HG03097 (cell line): ENCODE data around the gene TFF2.

Source experiments
- ATAC-seq: cut with Tn5 transposase; IDR thresholded peaks from one replicate; pipeline ENCODE4 v1.9.1; 2021; ENCODE audit not compliant: unreplicated experiment, low FRiP score

Gene TFF2

GRCh38 chr21:42330380-42331371 lies 20.1 kb downstream of the TFF2 start:
- no peak for ATAC-seq

- no peak for ATAC-seq
Observed at GRCh38 chr21:42324896-42325295, 25.9 kb downstream of the TFF2 start.

GRCh38 chr21:42321845-42322244 lies 28.9 kb downstream of the TFF2 start:
- no peak for ATAC-seq

GRCh38 chr21:42321231-42321630 lies 29.6 kb downstream of the TFF2 start:
- ATAC-seq, result no peak

GRCh38 chr21:42320791-42321190 lies 30.0 kb downstream of the TFF2 start:
- no peak for ATAC-seq

- ATAC-seq, result no peak
Observed at GRCh38 chr21:42319851-42320572, 30.8 kb downstream of the TFF2 start.

GRCh38 chr21:42319376-42319775 lies 31.4 kb downstream of the TFF2 start:
- no peak for ATAC-seq

- ATAC-seq, result no peak
Observed at GRCh38 chr21:42317826-42318746, 32.7 kb downstream of the TFF2 start.

- no peak for ATAC-seq
Observed at GRCh38 chr21:42317341-42317741, 33.5 kb downstream of the TFF2 start.

GRCh38 chr21:42316891-42317290 lies 33.9 kb downstream of the TFF2 start:
- no peak for ATAC-seq

GRCh38 chr21:42315296-42315891 lies 35.4 kb downstream of the TFF2 start, which contains the start of gene TFF3:
TSS of gene TFF3 (minus strand) at chr21:42315409. CDS start at chr21:42315374, 35 bp downstream.
- no peak for ATAC-seq

GRCh38 chr21:42314616-42315295 lies 36.0 kb downstream of the TFF2 start:
- ATAC-seq, result no peak

- no peak for ATAC-seq
Observed at GRCh38 chr21:42313501-42313969, 37.3 kb downstream of the TFF2 start.

- ATAC-seq, result no peak
Observed at GRCh38 chr21:42312626-42313104, 38.1 kb downstream of the TFF2 start.

GRCh38 chr21:42311816-42312625 lies 38.8 kb downstream of the TFF2 start:
- ATAC-seq, result no peak

- ATAC-seq, result no peak
Observed at GRCh38 chr21:42311160-42311559, 39.6 kb downstream of the TFF2 start.

- ATAC-seq, result no peak
Observed at GRCh38 chr21:42310411-42311001, 40.3 kb downstream of the TFF2 start.

- no peak for ATAC-seq
Observed at GRCh38 chr21:42309753-42310213, 41.0 kb downstream of the TFF2 start.
